GM18951 (cell line): Measurements from ENCODE around the gene VSIG4.
"Not testable (repeated sequence)": the region's sequence is repeated elsewhere in the genome, so short reads cannot be mapped to it uniquely, and the experiment has no call there.

Experiments used
- POLR2A ChIP-seq: IDR thresholded peaks from 4 replicates; pipeline ENCODE4 v1.6.1; 2011; ENCODE audit warnings: mild to moderate bottlenecking; ENCODE audit not compliant: insufficient read length, insufficient read depth; ENCODE audit errors: extremely low read depth
- in situ Hi-C: fragments of 300-500 bp; cut with MboI; formaldehyde crosslinking; loops from one replicate; pipeline ENCODE4 v1.12.0; 2022; ENCODE audit warnings: low sequenced_read_pairs, mixed read lengths, inconsistent platforms; ENCODE audit not compliant: unreplicated experiment

Gene VSIG4

DNA sequence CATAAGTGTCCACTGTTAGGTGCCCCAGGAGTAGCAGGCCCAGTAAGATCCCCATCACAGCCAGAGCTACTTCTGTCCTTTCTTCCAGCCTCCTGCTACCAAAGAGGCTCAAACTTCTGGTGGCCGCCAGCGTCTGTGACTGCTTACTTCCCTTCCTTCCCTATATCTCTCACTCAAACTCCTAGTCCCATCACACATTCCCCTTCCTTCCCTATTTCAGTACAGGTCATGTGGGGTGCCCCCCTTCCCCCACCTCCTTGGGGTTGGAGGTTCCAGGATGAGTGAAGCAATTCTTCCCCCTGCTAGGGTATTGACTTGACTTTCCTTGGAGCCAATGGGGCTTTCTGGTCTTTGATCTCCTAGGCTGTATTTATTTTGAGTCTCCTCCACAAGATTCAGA is at the start of gene VSIG4:
Gene VSIG4 (minus strand): TSS at position 137 of the 400 bp plus-strand sequence. CDS start 82 bp downstream, at position 55.
- TF ChIP-seq POLR2A, result no peak
- in situ Hi-C loops, result no loop called here

- TF ChIP-seq POLR2A, result no peak
- in situ Hi-C loops, result no loop called here
These were observed 36.9 kb upstream of the VSIG4 start for GRCh38 chrX:66076801-66077200.

- in situ Hi-C loops, result no loop called here
- TF ChIP-seq POLR2A, result no peak
These were observed 35.3 kb upstream of the VSIG4 start for GRCh38 chrX:66074920-66075879.

GRCh38 chrX:66071126-66071525 is 31.2 kb upstream of the VSIG4 start:
- in situ Hi-C loops, result no loop called here

DNA sequence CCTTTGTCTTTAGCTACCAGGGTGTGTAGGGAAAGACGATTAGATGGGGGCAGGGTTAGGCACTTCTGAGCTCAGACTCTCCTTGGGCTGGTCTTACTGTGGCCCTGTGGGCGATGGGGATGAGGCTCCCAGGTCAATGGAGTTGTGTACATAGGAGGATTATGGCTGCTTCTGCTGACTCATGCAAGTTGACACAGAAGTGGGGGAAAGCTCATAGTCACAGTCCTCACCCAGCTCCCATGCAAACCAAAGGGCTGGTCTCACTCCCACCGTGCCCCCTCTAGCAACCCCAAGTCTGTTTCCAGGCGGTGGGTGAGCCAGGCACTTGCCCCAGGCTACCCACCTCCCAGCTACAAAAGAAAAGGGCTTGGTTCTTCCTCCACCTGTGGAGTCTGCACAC is 24.4 kb upstream of the VSIG4 start:
- TF ChIP-seq POLR2A, result no peak
- in situ Hi-C loops, result no loop called here

More at GRCh38 chrX:66071126-66071525, 31.2 kb upstream of the VSIG4 start:
- no peak for TF ChIP-seq POLR2A

DNA sequence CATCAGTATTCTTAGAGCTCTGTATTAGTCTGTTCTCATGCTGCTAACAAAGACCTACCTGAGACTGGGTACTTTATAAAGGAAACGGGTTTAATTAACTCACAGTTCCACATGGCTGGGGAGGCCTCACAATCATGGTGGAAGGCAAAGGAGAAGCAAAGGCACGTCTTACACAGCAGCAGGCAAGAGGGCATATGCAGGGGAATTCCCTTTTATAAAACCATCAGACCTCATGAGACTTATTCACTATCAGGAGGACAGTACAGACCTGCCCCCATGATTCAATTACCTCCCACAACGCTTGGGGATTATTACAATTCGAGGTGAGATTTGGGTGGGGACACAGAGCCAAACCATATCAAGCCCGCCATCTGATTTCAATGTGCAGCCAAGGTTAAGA is 17.1 kb upstream of the VSIG4 start:
- in situ Hi-C loops, result not testable (repeated sequence)

DNA sequence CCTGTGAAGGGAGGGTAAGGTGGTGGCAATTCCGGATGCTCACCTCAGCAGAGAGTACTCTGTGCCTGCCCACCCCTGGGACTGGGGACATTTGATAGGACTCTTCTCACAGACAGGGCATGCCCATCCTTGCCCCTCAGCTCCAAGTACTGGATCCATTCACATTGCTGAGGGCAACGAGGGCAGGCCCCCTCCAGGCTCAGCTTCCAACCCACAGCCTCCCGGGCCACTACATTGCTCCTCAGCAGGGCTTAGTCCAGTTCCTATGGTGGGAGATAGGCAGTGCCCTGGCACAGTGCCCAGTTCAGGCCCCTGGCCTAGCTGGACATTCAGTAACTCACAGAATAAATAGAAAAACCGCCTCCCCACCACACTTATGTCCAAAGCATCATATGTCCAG is 15.1 kb upstream of the VSIG4 start:
- in situ Hi-C loops, result no loop called here
- TF ChIP-seq POLR2A, result no peak

DNA sequence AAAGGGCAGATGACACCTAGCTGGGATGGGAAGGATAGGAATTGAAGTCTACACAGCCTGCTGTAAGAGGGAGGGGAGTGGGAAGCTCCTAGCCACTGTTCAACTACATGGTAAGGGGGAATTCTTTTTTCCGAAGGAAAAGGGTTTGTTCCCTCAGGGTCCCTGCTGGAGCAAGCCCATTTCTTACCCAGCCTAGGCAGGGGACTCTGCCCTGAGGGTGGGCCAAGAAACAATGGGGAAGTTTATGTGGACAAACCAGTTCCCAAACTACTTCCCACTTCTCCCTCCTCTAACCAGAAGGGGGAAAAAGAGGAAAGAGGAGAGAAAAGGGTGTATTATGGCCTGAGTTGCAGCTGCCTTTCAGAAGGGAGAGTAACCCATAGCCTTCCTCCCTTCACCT is 13.5 kb upstream of the VSIG4 start:
- no peak for TF ChIP-seq POLR2A
- in situ Hi-C loops, result no loop called here

DNA sequence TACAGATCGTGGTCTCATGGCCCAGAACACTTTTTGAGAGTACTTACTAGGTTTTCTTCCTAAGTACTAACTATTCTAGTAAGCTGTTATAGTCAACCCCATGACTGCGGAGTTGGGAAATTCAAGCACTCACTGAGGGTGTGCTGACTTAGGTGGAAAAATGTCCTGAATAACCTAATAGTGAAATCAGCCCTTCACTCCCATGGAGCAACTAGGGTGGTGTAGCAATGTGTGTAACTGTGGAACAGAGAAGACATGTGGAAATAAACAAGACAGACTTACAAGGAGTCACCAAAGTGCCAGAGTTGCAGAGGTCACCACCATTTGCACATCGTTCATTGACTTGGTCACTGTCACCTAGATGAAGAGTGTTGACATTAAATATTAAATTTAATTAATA is 12.1 kb upstream of the VSIG4 start:
- in situ Hi-C loops, result no loop called here
- TF ChIP-seq POLR2A, result no peak

- no peak for TF ChIP-seq POLR2A
- in situ Hi-C loops, result no loop called here
These were observed 10.3 kb upstream of the VSIG4 start for GRCh38 chrX:66050140-66050569.

DNA sequence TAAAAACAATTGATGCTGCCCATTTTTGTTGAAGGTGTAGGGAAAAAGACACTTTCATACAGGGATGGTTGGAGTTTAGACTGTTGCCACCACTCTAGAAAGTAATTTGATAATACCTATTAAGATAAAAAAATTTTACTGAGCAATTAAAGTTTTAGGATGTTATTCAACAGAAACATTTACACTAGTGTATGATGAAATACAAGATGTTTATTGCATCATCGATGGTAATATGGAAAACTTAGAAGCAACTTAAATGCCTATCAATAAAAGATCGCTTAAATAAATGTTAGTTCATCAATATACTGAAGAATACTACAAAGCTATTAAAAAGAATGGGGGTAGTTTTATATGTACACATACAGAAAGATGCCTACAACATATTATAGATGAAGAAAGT is 9.2 kb upstream of the VSIG4 start:
- in situ Hi-C loops, result no loop called here
- TF ChIP-seq POLR2A, result no peak

- in situ Hi-C loops, result no loop called here
- TF ChIP-seq POLR2A, result no peak
These were observed 6.8 kb upstream of the VSIG4 start for GRCh38 chrX:66046612-66047235.

DNA sequence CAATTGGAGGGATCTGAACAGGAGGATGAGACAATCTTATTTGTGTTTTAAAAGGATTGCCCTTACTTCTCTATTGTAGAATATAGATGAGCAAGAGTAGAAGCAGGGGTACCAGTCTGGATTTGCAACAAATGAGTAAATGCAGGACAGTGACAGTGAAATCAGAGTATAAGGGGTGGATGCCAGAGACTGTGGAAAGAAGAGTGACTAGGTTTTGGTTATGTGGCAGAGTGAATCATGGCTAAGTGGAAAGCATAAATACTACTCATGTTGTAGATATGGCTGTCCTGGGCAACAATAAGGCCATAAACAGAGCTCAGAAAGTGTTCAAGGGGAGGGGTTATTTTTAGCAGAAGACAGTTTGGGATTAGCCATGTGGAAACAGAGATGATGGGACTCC is 6.0 kb upstream of the VSIG4 start:
- TF ChIP-seq POLR2A, result no peak
- in situ Hi-C loops, result no loop called here

- in situ Hi-C loops, result no loop called here
- TF ChIP-seq POLR2A, result no peak
These were observed 3.7 kb upstream of the VSIG4 start for GRCh38 chrX:66043584-66043983.
